ENCODE data around the gene TMTC1.

Gene TMTC1

DNA sequence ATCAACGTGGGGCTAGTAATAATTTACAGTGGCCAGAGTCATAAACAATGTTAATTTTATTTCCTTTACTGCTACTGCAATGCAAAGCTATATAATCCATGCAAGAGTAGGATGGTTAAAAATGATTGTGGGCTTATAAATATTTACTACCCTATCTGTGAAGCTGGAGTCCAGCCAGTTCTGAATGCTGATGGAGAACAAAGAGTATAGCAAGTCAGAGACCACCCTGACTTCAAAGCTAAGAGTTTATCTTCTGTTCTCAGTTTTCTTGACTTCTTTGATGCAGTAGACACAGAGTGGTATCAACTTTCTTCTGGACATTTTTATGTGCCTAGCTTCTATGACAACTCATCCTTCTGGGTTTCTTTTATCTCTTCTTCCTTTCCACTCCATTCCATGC is 252.3 kb downstream of the TMTC1 start:
- H3K4me3 ChIP-seq (ENCODE audit: low read length) = no peak overlapping the region
- no peak for DNase-seq (ENCODE audit: low read depth, low spot score)

DNA sequence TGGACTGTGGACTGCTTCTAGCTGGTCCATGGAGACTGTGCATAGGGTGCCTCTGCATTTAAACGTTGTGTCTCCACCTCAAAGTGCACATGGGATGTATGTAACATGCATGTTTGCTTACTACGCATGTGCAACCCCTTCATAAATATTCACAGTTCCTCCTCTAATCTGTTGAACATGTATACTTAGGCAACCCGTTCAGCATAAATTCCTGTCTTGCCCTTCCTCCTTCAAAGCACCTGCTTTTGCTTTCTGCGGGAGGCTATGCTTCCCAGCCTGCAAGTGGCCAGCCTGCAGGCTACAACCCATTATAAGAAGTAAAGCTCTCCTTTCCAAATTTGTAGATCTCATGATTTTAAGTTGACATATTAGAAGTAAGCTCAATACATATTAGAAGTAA is 253.3 kb downstream of the TMTC1 start:
- H3K4me3 ChIP-seq (ENCODE audit: low read length) = no peak overlapping the region
- no peak for DNase-seq (ENCODE audit: low read depth, low spot score)

- no peak overlapping the region for H3K4me3 ChIP-seq (ENCODE audit: low read length)
- DNase-seq (ENCODE audit: low read depth, low spot score) = no peak
Measured at GRCh38 chr12:29528161-29528560, 255.6 kb downstream of the TMTC1 start.

DNA sequence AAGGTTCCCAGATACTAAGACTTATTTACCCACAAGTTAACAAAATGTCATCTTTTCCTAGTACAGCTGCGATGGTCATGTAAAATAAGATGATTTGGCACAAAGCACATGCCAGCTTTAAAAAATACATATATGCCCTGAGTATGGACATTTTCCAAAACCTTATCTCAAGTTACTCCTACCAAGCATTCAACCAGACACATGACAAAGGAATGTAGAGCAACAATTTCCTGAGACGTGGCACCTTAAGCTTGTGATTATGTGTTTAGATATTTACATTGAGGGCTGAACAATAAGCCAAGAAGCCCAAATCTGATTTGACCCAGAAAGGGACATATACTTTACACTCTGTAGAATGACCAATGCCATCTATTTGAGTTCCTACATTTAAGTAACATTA is 261.8 kb downstream of the TMTC1 start:
- no peak overlapping the region for H3K4me3 ChIP-seq (ENCODE audit: low read length)
- no peak for DNase-seq (ENCODE audit: low read depth, low spot score)

- peak; percentile 50 for DNase-seq (ENCODE audit: low read depth, low spot score)
Measured at GRCh38 chr12:29519585-29520182, 264.1 kb downstream of the TMTC1 start.

GRCh38 chr12:29518407-29518806 is 265.3 kb downstream of the TMTC1 start:
- DNase-seq (ENCODE audit: low read depth, low spot score) = no peak

More at GRCh38 chr12:29519585-29520182, 264.1 kb downstream of the TMTC1 start:
- no peak overlapping the region for H3K4me3 ChIP-seq (ENCODE audit: low read length)

GRCh38 chr12:29517264-29517663 is 266.5 kb downstream of the TMTC1 start:
- no peak for DNase-seq (ENCODE audit: low read depth, low spot score)
- no peak overlapping the region for H3K4me3 ChIP-seq (ENCODE audit: low read length)

More at GRCh38 chr12:29518407-29518806, 265.3 kb downstream of the TMTC1 start:
- no peak overlapping the region for H3K4me3 ChIP-seq (ENCODE audit: low read length)

DNA sequence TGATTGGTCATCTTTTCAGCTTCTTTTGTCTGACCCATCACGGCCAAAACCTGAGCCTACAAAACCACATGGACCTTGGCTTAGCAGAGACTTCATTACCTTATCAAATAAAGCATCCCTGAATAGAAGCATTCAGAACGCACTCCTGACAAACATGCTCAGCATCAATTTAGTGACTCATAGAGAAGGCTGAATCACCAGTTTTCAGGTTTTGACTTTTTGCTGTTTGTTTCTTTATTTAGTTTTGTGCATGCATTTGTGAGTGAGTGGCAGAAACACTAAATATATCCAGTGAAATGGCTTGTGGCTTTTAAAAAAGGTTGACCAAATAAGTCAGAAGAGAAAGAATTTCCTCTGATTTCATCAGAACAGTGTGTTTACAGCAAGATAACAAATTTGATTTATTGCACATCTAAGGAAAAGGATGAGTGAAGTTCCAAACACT is 267.3 kb downstream of the TMTC1 start:
- no peak overlapping the region for H3K4me3 ChIP-seq (ENCODE audit: low read length)
- DNase-seq (ENCODE audit: low read depth, low spot score) = no peak

DNA sequence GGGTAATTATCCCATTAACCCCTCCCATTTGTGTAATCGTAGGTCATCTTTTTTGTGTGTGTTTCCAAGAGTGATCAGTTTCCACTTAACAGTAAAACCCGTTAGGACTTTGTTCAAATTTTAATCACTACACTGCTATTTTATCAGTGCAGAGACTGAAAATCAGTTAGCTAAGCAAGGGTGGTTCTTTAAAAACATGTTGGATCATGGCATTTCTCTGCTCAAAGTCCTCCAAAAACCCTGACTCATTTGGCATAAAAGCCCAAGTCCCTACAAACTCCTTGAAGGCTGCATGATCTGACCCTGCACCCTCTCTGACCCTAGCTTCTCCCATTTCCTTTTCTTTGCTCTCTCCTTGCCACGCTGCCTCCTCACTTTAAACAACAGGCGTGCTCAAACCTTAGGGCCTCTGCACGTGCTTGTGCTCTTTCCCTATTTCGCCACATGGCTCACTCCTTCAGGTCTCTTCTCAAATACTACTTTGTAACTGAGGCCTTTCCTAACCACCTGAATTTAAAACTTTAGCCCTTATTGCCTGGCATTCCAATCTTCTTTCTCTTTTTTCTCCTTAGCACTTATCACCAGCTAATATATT is 273.1 kb downstream of the TMTC1 start:
- H3K4me3 ChIP-seq (ENCODE audit: low read length) = no peak overlapping the region
- no peak for DNase-seq (ENCODE audit: low read depth, low spot score)

DNA sequence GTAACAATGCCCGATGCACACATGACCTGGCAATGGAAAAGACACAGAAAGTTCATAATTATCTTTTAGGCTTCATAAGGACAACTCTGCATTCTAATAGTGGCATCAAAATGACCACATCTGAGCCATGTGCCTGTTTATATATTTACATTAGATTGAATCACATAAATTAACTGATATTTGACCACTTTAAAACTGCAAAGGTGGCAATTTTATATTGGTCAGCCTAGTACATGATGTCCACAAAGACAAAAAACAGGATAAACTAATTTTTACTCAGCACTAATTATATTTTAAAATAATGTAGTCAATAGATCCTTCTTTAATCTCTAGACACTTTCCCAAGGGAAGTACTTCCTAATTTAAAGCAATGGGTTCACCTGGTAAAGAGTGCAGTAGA is 274.2 kb downstream of the TMTC1 start:
- no peak overlapping the region for H3K4me3 ChIP-seq (ENCODE audit: low read length)
- DNase-seq (ENCODE audit: low read depth, low spot score) = no peak

DNA sequence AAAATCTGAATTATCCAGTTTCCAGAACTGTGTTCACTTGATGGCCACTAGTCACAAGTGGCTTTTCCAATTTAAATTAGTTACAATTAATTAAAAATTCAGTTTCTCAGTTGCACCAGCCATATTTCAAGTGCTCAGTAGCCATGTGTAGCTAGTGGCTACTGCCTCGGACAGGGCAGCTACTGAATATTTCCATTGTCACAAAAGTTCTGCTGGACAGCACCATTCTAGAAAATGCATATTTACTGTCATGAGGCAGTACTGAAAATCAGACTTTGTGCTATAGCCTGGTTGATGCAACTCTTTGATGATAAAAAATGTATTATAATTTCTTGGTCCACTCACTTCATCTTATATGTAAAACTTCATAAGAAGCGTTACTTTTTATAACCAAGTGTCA is 274.8 kb downstream of the TMTC1 start:
- DNase-seq (ENCODE audit: low read depth, low spot score) = no peak
- no peak overlapping the region for H3K4me3 ChIP-seq (ENCODE audit: low read length)

DNA sequence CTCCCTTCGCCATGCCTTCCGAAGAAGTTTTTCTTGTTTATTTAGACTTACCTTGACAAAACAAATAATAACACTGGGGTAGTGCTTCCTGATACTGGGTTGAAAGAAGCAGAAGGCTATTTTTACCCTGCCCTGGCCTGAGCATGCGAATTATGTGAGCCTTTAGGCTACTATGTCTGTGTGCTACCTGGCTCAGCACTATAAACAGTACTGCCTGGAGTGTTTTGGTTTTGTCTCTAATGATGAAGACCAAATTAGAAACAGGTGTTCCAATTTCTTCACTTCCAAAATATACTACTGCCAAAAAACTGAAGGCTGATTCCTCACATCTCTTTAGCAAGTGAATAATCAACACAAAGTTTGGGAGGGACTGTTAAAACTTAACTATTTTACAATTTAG is 278.6 kb downstream of the TMTC1 start:
- no peak overlapping the region for H3K4me3 ChIP-seq (ENCODE audit: low read length)
- DNase-seq (ENCODE audit: low read depth, low spot score) = no peak

DNA sequence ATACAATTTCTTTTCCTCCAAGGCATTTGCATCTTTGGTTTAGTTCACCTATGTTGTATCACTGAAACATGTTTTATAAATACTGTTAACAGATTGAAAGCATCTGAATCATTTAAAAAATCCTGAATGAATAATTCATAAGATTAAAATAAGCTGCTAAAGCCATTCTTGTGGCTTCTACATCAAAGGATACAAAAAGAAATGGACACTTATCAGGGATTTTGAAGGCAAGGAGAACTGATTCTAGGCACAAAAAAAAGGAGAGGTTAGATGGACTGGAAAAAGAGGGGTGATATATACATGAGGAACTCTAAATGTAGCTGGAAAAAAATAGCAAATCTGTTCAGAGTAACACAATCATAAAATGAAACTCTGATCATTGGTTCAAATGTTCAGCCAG is 280.5 kb downstream of the TMTC1 start:
- no peak for DNase-seq (ENCODE audit: low read depth, low spot score)
- H3K4me3 ChIP-seq (ENCODE audit: low read length) = no peak overlapping the region

DNA sequence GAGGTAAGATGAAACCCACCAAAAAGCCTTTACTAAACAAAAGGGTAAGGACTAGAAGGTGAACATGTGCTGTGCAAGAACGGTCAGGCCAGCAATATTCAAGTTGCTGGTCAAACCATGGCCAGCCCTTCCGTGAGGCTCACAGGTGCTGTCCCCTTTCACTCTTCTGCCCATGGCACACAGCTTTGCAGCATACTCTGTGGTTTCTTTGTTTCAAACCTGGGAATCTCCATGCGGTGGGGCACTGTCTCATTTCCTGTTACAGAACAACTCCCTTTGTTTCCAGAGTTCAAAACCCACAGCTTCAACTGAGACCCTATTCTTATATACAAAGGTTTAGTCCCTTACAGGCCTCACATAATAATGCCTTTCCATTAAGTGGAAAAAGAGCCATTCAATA is 284.5 kb downstream of the TMTC1 start:
- H3K4me3 ChIP-seq (ENCODE audit: low read length) = no peak overlapping the region
- peak; percentile 19 for DNase-seq (ENCODE audit: low read depth, low spot score)

- no peak within 1 kb of the TSS for H3K4me3 ChIP-seq (ENCODE audit: low read length)
- DNase-seq (ENCODE audit: low read depth, low spot score) = no peak
Measured at GRCh38 chr12:29497588-29497987, 286.2 kb downstream of the TMTC1 start, which contains the start of gene OVCH1. OVCH1 (minus strand) TSS chr12:29497686; CDS start chr12:29497686, 0 bp downstream.

GRCh38 chr12:29492891-29493290 is 290.9 kb downstream of the TMTC1 start:
- DNase-seq (ENCODE audit: low read depth, low spot score) = no peak
- no peak overlapping the region for H3K4me3 ChIP-seq (ENCODE audit: low read length)

DNA sequence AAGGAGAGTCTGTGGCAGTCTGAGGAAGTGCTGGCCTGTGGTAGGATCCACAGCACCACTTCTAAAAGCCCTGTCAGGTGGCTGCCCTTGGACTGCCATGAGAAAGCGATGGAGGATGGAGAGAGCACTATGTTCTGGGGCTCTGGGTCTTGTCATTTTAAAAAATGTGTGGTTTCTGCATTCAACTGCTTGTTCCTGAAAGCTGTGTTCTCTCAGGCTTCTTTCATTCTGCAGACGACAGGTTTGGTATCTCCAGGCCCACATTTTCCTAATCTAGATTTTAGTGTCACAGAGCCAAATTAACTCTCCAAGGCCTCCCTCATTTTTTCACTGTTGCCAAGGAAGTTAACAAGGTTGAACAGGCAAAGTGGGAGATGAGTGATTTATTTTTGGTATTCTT is 296.8 kb downstream of the TMTC1 start:
- DNase-seq (ENCODE audit: low read depth, low spot score) = peak; percentile 12
- H3K4me3 ChIP-seq (ENCODE audit: low read length) = no peak overlapping the region

GRCh38 chr12:29463198-29463597 is 320.5 kb downstream of the TMTC1 start:
- DNase-seq (ENCODE audit: low read depth, low spot score) = no peak
- H3K4me3 ChIP-seq (ENCODE audit: low read length) = no peak overlapping the region

DNA sequence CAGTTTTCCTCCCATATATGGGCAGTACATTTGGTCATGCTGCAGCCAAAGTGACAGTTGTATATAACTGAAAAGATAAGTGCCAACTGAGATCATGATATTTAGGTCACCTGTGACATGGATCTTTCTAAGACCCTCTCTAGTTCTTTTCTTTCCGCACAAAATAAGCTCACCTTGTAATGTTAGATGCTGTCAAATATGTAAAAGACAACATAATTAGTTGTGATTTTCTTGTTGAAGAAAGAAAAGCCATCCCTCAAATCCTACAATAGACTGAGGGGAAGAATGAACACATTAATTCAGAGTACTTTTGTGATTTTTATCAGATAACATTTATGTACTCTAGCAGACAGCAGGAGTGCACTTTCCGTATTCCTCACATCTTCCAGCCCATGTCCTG is 323.7 kb downstream of the TMTC1 start:
- DNase-seq (ENCODE audit: low read depth, low spot score) = no peak

GRCh38 chr12:29455087-29455486 is 328.7 kb downstream of the TMTC1 start:
- H3K4me3 ChIP-seq (ENCODE audit: low read length) = no peak overlapping the region
- no peak for DNase-seq (ENCODE audit: low read depth, low spot score)

More for the DNA sequence above, 323.7 kb downstream of the TMTC1 start:
- H3K4me3 ChIP-seq (ENCODE audit: low read length) = no peak overlapping the region

- DNase-seq (ENCODE audit: low read depth, low spot score) = no peak
- no peak overlapping the region for H3K4me3 ChIP-seq (ENCODE audit: low read length)
Measured at GRCh38 chr12:29451888-29452287, 331.9 kb downstream of the TMTC1 start.
